CD4-positive, alpha-beta T cell (primary cell): ENCODE data around the gene SLC39A10. TPM values are rescaled to one million over a fixed set of nuclear protein-coding genes. Genes with fewer than 3 reads are reported as not detected.

Experiments
- ATAC-seq: fragments of 200-7000 bp; cut with Tn5 transposase; one replicate; pipeline ENCODE4 v1.10.0; 2022; ENCODE audit warnings: mild to moderate bottlenecking; ENCODE audit not compliant: poor library complexity
- CTCF ChIA-PET: fragments of 350-600 bp; sonication (Branson Sonifier 250); formaldehyde crosslinking; loops from one replicate; lab custom pipeline; 2021; ENCODE audit warnings: antibody characterized with exemption, inconsistent platforms; lab: Charles Lee
- POLR2A ChIA-PET: fragments of 350-600 bp; sonication (Branson Sonifier 250); formaldehyde crosslinking; loops from one replicate; lab custom pipeline; 2021; ENCODE audit warnings: antibody characterized with exemption, inconsistent platforms; lab: Charles Lee
- DNase-seq, 14 experiments: peaks; one replicate each; pipeline ENCODE4 v3.0.0-alpha.2; 2013 to 2020; ENCODE audit warnings: mixed read lengths in 2 of 14
- H3K27ac ChIP-seq, 2 donors: one replicate each; pipeline versions ENCODE4 v1.5.1 to v1.7.0; 2013; ENCODE audit warnings: low read length in 2 of 2, low read depth in 1 of 2, mild to moderate bottlenecking in 1 of 2
- H3K27me3 ChIP-seq, 2 experiments: 1 replicate in 1 of 2; 2 replicates in 1 of 2; pipeline versions ENCODE4 v1.6.1 to v1.7.0; 2013; ENCODE audit warnings: low read length in 2 of 2, control low read depth in 1 of 2, mild to moderate bottlenecking in 1 of 2, moderate library complexity in 1 of 2; ENCODE audit not compliant: insufficient read depth in 2 of 2, control insufficient read depth in 1 of 2
- H3K36me3 ChIP-seq: one replicate; pipeline ENCODE4 v1.6.1; 2013; ENCODE audit warnings: low read length, control low read depth; ENCODE audit not compliant: insufficient read depth
- H3K4me1 ChIP-seq: one replicate; pipeline ENCODE4 v1.6.1; 2013; ENCODE audit warnings: low read length, control low read depth; ENCODE audit not compliant: insufficient read depth
- H3K4me3 ChIP-seq: one replicate; pipeline ENCODE4 v1.5.1; 2013; ENCODE audit warnings: mild to moderate bottlenecking, low read length, moderate library complexity
- H3K9me3 ChIP-seq, 2 experiments: 1 replicate in 1 of 2; 2 replicates in 1 of 2; pipeline versions ENCODE4 v1.6.1 to v1.7.0; 2013; ENCODE audit warnings: low read length in 2 of 2, mild to moderate bottlenecking in 2 of 2, control low read depth in 1 of 2, moderate library complexity in 1 of 2; ENCODE audit not compliant: control insufficient read depth in 1 of 2, insufficient read depth in 1 of 2
- H3K27ac Mint-ChIP-seq: one replicate; pipeline ENCODE4 v1.8.0; 2020; ENCODE audit warnings: mixed read lengths
- H3K27me3 Mint-ChIP-seq: one replicate; pipeline ENCODE4 v1.8.0; 2021; ENCODE audit warnings: mixed read lengths
- H3K36me3 Mint-ChIP-seq: one replicate; pipeline ENCODE4 v1.8.0; 2021; ENCODE audit warnings: low read depth, mixed read lengths
- H3K4me1 Mint-ChIP-seq: one replicate; pipeline ENCODE4 v1.8.0; 2021; ENCODE audit warnings: low read depth, mixed read lengths
- H3K4me3 Mint-ChIP-seq: one replicate; pipeline ENCODE4 v1.8.0; 2020; ENCODE audit warnings: mild to moderate bottlenecking, mixed read lengths
- H3K9me3 Mint-ChIP-seq: one replicate; pipeline ENCODE4 v1.8.0; 2020; ENCODE audit warnings: mixed read lengths
- intact Hi-C, 2 experiments: fragments of 100-400 bp; cut with DNase I in 1 of 2; cut with micrococcal nuclease in 1 of 2; formaldehyde crosslinking; loops; one replicate each; pipeline versions ENCODE4 v1.15.1 to v1.9.0; 2023 to 2025; cut with DNase I, micrococcal nuclease
- total RNA-seq, 174 experiments: library from RNA in 2 of 174; stranded (reverse) in 2 of 174; gene quantifications; one replicate each; pipeline ENCODE4 v1.2.3 and lab custom pipeline; 2021 to 2026
- TF ChIP-seq, protein P1 (sequence below): fragments of 200-600 bp; IDR thresholded peaks from one replicate; pipeline ENCODE4 v1.8.0; 2022; ENCODE audit warnings: antibody characterized with exemption, mild to moderate bottlenecking

Gene SLC39A10
- total RNA-seq, 2 experiments from 2014 or later, result 38.2 to 39.4 TPM

DNA sequence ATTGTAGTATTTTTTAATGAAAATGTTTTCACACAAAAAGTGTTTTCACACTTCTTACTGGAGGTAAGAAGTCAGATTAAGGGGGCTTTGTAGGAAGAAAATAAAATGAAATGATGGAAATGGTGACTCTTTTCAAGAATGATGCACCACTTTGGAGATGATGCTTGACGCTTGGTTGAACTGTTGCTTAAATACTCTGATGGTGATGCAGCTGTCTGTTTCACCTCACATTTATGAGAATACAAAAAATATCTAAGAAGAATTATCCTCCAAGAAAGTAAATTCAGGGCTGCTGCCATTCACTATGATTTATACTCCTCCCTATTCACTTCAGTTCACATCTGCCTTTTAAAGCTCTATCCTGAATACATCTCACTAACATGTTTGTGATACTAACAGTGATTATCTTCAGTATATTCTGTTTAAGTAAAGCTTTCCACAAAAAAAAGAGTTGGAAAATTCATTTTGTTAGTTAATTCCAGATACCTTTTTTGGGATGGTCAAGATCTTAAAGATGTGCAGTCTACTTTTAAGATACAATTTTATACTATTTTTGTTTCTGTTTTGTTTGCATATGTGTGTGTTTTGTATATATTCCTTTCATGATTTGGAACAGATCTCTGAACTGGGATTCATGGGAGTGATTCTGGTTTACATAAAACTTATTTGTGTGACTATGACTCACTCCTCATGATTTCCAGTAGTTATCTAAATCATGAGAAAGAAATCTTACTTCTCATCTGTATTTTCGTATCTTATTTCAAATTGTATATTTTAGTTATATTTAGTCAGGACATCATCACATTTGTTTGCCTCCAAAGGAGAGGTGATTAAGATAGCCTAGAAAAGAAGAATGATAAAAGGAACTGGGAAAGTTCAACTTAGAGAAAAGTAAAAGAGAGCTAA lies 53.1 kb downstream of the SLC39A10 start:
- Histone ChIP-seq H3K9me3 (no peaks in the 10 kb centered on the region), H3K27me3 (no peaks in the 10 kb centered on the region), H3K4me3 (no peak overlapping the region), H3K4me1 (no peaks in the 10 kb centered on the region), H3K36me3 (peaks cover 50% of the 10 kb centered on the region), H3K27ac (no peak overlapping the region)
- ATAC-seq (no peak), DNase-seq (no peak)
- ChIA-PET POLR2A (no interaction called here), CTCF (no interaction called here)
- no peaks in the 10 kb centered on the region for H3K9me3 Mint-ChIP-seq
- H3K27ac Mint-ChIP-seq, result no peak overlapping the region
- TF ChIP-seq, protein P1, sequence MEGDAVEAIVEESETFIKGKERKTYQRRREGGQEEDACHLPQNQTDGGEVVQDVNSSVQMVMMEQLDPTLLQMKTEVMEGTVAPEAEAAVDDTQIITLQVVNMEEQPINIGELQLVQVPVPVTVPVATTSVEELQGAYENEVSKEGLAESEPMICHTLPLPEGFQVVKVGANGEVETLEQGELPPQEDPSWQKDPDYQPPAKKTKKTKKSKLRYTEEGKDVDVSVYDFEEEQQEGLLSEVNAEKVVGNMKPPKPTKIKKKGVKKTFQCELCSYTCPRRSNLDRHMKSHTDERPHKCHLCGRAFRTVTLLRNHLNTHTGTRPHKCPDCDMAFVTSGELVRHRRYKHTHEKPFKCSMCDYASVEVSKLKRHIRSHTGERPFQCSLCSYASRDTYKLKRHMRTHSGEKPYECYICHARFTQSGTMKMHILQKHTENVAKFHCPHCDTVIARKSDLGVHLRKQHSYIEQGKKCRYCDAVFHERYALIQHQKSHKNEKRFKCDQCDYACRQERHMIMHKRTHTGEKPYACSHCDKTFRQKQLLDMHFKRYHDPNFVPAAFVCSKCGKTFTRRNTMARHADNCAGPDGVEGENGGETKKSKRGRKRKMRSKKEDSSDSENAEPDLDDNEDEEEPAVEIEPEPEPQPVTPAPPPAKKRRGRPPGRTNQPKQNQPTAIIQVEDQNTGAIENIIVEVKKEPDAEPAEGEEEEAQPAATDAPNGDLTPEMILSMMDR, result no peak
- H3K4me3 Mint-ChIP-seq, result no peak overlapping the region
- peaks cover 96% of the 10 kb centered on the region for H3K36me3 Mint-ChIP-seq
- no peaks in the 10 kb centered on the region for H3K27me3 Mint-ChIP-seq
- H3K4me1 Mint-ChIP-seq, result no peaks in the 10 kb centered on the region
- intact Hi-C loops, result no loop called here

DNA sequence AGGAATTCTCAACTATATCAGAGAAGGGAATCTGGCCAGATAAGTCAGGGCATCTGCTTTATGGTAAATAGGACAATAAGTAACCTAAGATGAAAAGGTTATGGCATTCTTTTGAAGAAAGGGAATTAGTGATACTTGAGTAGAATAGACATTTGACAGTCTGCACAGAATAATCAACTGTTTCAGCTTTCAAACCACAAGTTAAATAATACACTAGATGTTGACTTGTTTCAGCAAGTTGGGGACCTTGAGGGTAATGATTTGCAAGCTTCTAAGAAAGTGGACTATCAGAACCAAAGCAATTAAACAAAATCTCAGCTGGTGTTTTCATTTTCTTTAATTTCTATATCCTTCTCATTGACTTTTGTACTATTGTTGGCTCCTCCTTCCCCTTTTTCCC lies 54.5 kb downstream of the SLC39A10 start:
- CTCF ChIA-PET, result no interaction called here
- H3K27ac ChIP-seq, result no peak overlapping the region
- intact Hi-C loops, result no loop called here
- Mint-ChIP-seq H3K27me3 (no peaks in the 10 kb centered on the region), H3K9me3 (no peaks in the 10 kb centered on the region), H3K36me3 (peaks cover 95% of the 10 kb centered on the region), H3K27ac (no peak overlapping the region), H3K4me3 (no peak overlapping the region), H3K4me1 (no peaks in the 10 kb centered on the region)
- H3K27me3 ChIP-seq, result no peaks in the 10 kb centered on the region
- POLR2A ChIA-PET, result no interaction called here
- no peak for ATAC-seq
- H3K36me3 ChIP-seq, result peaks cover 60% of the 10 kb centered on the region
- H3K9me3 ChIP-seq, result no peaks in the 10 kb centered on the region
- no peak overlapping the region for H3K4me3 ChIP-seq
- TF ChIP-seq, protein P1, result no peak
- DNase-seq, result no peak
- H3K4me1 ChIP-seq, result no peaks in the 10 kb centered on the region

DNA sequence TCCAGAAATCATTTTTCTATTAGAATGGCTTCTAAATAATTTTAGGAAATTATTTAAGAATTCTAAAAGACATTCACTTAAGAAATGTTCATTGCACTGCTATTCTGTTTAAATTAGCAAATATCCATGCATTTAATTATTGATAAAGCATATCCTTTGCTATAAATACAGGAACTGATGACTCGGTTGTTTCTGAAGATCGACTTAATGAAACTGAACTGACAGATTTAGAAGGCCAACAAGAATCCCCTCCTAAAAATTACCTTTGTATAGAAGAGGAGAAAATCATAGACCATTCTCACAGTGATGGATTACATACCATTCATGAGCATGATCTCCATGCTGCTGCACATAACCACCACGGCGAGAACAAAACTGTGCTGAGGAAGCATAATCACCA lies 59.4 kb downstream of the SLC39A10 start:
- H3K36me3 ChIP-seq, result peaks cover 71% of the 10 kb centered on the region
- POLR2A ChIA-PET, result no interaction called here
- H3K9me3 ChIP-seq, result no peaks in the 10 kb centered on the region

More for the DNA sequence above, 59.4 kb downstream of the SLC39A10 start:
- Histone ChIP-seq H3K27ac (no peak overlapping the region), H3K27me3 (no peaks in the 10 kb centered on the region), H3K4me1 (peaks cover 2% of the 10 kb centered on the region), H3K4me3 (no peak overlapping the region)
- ATAC-seq, result no peak
- no peaks in the 10 kb centered on the region for H3K9me3 Mint-ChIP-seq
- TF ChIP-seq, protein P1, result no peak
- no peaks in the 10 kb centered on the region for H3K27me3 Mint-ChIP-seq
- DNase-seq, result no peak
- H3K36me3 Mint-ChIP-seq, result peaks cover 93% of the 10 kb centered on the region
- intact Hi-C loops, result no loop called here
- CTCF ChIA-PET, result no interaction called here
- H3K4me1 Mint-ChIP-seq, result peaks cover 4% of the 10 kb centered on the region
- no peak overlapping the region for H3K4me3 Mint-ChIP-seq
- H3K27ac Mint-ChIP-seq, result no peak overlapping the region
